GM18867 (cell line): ENCODE results near the gene ZBTB22.
"Not testable (repeated sequence)": the region's sequence is repeated elsewhere in the genome, so short reads cannot be mapped to it uniquely, and the experiment has no call there.

ENCODE experiments used
- ATAC-seq: cut with Tn5 transposase; IDR thresholded peaks from one replicate; pipeline ENCODE4 v1.9.1; 2021; ENCODE audit warnings: mild to moderate bottlenecking, moderate library complexity; ENCODE audit not compliant: unreplicated experiment

ZBTB22 gene

DNA sequence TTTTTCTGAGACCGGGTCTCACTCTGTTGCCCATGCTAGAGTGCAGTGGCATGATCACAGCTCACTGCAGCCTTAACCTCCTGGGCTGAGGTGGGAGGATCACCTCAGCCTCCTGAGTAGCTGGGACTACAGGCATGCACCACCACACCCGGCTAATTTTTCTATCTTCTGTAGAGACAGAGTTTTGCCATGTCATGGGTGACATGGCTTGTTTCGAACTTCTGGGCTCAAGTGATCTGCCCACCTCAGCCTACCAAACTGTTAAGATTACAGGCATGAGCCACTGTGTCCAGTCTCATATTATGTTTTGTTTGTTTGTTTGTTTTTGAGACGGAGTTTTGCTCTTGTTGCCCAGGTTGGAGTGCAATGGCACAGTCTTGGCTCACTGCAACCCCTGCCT, 32.3 kb downstream of the ZBTB22 start:
- ATAC-seq: not testable (repeated sequence)

DNA sequence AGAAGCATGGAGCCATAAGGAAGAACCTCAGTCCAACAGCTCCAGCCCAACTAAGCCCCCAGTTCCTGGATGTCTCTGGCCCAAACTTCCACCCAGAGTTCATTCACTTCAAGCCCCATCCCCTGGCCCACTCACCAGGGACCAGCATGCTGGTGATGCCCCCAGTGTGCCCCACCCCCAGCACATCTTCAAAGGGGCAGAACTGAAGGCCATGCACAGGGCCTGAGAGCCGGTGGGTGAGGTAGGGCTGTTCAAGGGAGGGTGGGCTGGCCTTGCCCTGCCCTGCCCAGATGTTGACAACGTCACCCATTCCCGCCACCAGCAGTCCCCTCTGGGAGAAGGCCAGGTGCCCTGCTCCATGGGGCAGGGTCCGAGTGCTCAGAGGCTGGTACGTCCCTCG, 37.0 kb downstream of the ZBTB22 start:
- no peak for ATAC-seq

DNA sequence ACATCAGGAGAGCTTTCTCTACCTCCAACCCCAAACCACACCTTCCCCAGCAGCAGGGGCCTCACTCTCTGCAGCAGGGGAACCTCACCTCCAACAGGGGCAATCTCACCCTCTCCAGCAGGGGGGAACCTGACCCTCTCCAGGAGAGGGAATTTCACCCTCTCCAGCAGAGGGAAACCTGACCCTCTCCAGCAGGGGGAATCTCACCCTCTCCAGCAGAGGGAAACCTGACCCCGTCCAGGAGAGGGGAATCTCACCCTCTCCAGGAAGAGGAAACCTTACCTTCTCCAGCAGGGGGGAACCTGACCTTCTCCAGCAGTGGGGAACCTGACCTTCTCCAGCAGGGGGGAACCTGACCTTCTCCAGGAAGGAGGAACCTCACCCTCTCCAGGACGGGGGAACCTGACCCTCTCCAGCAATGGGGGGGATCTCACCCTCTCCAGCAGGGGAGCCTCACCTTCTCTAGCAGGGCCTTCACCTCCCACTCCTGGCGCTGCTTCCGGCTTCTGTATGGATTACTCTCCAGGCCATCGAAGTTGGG, 37.5 kb downstream of the ZBTB22 start:
- no peak for ATAC-seq

DNA sequence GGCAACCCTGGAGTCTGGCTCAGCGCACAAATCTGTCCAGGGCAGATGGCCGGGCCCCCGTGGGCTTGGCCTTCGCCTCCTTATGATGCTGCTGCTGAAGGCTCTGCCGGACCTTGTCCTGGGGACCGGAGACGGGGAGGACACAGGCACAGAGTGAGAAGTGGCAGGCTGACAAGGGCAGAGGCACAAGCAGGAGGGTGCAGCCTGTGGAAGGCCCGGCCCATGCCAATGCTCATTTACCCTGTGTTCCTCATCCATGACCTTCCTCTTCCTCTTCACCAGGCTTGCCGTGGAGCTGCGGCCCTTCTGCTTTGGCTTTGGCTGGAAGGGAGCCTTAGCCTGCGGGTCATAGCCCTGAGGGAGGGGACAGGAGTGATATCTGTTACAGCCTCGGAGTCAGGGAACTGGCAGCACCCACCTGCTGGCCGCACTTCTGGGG, 38.3 kb downstream of the ZBTB22 start:
- ATAC-seq: no peak

DNA sequence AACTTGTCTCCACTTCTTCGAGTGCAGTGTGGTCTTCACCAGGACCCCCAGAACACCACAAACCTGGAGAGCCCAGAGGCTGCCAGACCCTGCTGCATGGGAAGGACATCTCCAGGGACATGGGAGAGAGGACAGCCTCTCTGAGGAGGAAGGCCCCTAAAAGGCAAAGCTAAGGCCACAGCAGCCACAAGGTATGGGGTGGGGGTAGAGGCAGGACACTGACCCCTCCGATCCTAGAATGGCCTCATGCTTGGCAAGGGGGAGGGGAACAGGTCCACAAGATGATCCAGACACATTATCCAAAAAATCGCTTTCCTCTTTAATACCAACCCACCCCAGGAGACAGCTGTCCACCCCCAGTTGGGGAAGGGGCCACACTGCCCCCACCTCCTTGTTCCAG, 38.7 kb downstream of the ZBTB22 start:
- ATAC-seq: no peak

DNA sequence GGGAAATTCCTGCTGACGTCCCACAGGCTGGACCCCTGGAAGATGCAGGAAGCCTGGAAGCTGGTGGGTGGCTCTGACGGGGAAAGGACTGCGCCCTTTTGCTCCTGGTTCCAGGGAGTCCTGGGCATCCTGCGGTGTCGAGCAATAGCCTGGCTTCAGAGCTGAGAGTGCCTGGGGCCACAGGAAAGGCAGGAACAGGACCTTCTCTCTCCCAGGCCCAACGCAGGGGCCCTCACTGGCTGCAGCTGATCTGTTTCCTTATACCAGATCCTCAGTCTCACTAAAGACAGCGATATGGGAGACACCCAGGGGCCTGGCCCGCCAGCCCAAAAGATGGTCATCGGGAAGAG, 39.2 kb downstream of the ZBTB22 start:
- ATAC-seq: no peak

DNA sequence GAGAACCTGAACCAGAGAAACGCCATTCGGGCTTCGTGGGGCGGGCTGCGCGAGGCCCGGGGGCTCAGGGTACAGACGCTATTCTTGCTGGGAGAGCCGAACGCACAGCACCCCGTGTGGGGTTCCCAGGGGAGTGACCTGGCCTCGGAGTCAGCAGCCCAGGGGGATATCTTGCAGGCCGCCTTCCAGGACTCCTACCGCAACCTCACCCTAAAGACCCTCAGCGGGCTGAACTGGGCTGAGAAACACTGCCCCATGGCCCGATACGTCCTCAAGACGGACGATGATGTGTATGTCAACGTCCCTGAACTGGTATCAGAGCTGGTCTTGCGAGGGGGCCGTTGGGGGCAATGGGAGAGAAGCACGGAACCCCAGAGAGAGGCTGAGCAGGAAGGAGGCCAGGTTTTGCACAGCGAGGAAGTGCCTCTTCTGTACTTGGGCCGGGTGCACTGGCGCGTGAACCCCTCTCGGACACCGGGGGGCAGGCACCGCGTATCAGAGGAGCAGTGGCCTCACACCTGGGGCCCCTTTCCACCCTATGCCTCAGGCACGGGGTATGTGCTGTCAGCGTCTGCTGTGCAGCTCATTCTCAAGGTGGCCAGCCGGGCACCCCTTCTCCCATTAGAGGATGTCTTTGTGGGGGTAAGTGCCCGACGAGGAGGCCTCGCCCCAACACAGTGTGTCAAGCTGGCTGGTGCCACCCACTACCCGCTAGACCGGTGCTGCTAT, 39.7 kb downstream of the ZBTB22 start:
- ATAC-seq: peak; percentile 14

DNA sequence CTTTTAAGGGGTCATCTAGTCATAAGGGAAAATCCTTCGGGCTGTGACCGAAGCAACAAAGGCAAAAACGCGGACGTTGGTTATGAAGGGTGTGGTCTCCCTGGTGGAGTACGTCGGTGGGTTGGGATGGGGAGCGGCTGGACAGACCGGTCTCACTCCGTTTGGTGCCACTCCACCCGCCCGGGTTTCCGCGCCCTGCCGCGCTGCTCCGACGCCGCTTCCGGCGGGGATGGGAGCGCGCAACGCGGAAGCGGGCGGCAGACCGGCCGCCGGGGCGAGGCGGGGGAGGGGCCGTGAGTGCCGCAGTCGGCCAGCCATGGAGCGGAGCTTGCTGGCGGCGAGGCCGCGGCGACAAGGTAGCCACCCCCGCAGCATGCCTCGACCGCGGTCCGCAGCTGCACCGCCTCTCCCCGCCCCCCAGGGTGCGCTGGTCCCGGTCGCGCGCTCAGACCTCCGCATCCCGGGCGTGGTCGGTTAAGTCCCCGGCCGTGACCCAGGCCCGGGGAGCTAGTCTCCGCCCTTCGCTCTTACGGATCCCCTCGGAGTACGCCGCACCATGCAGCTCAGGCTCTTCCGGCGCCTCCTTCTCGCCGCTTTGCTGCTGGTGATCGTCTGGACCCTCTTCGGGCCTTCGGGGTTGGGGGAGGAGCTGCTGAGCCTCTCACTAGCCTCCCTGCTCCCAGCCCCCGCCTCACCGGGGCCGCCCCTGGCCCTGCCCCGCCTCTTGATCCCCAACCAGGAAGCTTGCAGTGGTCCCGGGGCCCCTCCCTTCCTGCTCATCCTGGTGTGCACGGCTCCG, 40.5 kb downstream of the ZBTB22 start, which contains the start of gene B3GALT4:
Gene B3GALT4, plus strand, starts transcription at position 260 of the 799 bp plus-strand sequence. Its CDS starts 297 bp downstream, at position 557.
- peak; percentile 49 for ATAC-seq

DNA sequence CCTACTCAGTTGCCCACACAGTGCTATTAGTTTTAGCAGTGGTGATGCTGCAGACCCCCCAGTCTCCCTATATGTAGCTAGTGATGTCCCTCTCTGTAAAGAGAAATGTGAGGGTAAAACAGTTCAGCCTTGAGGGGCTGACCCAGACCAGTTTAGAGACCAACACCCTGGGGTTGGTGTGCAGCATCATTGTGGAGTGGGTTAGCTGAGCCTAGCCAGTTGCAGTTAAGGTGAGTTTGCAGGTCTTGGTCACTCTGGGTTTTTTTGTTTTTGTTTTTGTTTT, 41.0 kb downstream of the ZBTB22 start:
- no peak for ATAC-seq

DNA sequence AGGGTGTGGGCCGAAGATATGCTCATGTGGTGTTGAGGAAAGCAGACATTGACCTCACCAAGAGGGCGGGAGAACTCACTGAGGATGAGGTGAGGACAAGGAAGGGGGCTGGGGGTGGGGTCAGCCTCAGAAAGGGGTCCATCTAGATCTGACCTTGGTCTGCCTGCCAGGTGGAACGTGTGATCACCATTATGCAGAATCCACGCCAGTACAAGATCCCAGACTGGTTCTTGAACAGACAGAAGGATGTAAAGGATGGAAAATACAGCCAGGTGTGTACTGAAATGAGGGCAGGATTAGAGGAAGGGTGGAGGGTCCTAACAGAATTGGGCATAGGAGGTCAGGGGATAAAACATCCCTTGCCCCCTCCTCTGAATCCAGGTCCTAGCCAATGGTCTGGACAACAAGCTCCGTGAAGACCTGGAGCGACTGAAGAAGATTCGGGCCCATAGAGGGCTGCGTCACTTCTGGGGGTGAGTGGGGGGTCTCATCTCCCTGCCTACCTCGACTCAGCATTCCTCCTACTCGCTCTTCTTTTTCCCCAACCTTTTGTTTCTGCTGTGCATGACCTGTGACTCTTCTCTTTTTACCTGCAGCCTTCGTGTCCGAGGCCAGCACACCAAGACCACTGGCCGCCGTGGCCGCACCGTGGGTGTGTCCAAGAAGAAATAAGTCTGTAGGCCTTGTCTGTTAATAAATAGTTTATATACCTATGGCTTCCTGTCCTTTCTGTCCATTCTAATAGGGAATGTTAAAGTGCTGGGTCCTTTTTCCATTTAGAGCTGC, 41.6 kb downstream of the ZBTB22 start:
- ATAC-seq: not testable (repeated sequence)

DNA sequence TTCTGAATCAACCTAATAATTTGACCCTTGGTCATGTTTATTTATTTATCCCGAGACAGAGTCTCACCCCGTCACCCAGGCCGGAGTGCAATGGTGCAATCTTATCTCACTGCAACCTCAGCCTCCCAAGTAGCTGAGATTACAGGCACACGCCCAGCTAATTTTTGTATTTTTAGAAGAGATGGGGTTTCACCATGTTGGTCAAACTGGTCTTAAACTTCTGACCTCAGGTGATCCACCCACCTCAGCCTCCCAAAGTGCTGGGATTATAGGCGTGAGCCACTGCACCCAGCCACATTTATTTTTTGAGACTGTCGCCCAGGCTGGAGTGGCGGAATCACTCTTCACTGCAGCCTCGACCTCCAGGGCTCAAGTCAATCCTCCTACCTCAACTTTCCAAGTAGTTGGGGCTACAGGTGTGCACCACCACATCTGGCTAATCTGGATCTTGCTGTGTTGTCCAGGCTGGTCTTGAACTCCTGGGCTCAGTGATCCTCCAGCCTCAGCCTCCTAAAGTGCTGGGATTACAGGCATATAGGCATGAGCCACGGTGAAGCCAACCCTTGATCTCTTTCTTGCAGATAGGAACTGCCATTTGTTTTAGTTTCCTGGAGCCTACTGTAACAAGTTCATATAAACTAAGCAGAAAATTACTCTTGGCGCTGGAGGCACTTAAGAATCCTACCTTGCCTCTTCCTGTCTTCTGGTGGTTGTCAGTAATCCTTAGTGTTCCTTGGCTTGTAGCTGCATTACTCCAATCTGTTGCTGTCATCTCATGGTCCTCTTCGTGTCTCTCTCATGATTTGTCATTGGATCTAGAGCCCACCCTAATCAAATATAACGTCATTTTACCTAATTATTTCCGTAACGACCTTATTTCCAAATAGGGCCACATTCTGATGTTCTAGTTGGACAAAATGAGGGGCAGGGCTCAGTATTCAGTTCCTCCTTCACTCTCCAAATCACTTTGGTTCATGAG, 43.3 kb downstream of the ZBTB22 start:
- no peak for ATAC-seq

DNA sequence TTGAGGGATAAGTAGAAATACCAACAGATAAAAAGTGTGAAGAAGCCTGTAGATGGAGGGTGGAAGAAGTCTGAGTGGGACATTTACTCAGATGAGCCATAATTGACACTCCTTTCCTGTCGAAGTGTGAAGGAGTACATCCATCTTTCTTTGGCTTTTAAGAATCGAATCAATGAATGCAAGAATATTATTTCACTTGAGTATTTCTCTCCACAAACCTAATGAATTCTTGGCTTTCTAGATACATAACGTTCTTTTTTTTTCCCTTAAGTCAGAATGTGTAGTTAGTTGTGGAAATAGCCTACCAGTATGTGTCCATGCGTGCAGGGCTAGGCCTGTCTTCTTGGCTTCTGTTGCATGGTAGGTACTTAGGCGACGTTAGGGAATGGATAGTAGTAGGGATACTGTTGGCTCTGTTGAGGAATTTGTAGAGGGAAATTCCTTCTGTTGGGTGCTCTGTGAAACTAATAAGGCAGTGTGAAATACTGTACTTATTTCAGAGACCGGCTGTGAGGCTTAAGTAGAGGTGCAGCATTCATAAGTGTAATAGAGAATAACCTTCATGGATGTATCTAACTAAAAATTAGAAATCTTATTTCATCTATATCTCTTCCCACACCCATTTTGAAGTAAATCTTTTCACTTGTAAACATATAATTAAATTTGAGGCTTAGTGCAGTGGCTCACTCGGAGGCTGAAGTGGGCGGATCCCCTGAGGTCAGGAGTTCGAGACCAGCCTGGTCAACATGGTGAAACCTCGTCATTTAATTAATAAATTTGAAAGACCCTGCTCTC, 44.2 kb downstream of the ZBTB22 start:
- no peak for ATAC-seq

DNA sequence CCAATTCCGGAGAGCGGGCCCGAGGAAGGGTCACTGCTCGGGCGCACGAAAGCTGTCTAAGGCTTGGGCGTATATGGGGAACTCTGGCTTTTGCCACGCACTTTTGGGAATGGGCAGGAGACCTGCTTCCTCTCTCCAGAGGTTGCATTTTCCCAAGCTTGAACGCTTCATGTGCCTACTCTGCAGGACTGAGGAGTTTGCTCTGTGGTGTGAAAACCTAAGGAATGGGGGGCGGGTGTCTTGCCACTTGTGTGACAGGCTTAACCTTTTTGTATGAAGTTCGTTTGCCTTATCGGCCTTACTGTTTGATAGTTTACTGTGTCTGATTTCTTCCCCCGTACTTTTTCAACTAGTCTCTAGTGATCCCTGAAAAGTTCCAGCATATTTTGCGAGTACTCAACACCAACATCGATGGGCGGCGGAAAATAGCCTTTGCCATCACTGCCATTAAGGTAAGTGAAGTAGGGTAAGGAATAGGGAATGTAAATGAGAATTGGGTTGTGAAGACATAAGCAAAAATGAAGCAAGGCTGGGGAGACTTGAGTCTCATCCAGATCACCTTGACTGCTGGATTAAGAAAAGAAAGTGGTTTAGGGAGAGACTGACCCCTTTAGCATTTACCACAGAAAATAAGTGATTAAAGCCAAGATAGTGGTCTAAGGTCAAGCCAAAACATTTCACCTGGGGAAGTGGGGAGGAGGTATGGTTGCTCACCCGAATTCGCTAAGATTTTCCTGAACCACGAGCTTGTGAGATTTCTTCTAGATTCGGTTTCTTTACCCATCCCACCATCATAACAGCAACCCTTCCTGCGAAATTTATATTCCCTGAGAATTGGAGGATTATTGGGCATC, 45.0 kb downstream of the ZBTB22 start:
- no peak for ATAC-seq

DNA sequence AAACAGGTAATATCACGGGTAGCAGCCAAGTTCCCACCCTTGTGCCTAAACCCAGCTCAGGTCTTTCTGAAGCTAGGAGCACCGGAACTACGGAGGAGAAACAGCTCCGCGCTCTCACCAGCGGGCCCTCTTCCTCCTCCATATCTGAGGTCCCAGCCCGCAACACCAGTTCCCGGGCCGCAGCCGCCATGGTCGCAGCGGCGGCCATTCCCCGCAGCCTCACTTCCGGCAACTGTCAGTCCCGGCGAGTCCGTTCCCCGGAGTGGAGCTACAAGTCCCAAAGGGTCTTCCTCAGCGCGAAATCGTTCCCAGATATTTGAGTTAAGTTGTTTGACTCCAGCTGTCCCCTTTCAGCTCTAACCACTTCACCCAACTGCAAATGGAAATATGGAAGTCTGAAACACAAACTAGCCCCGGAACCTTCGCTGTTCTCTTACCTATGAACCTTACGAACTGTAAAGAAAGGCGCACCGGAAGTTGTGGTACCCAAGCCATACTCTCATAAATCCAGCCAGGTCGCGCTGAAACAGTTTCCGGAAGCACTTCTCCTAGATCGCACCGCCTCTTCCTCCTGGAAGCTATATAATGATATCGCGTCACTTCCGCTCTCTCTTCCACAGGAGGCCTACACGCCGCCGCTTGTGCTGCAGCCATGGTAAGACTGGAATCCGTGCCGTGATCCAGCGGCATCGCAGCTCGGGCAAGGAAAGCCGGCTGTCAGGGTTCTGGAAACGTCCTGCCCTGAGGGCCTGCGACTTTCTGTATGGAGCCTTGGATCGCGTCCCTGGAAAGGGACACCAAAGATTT, 45.9 kb downstream of the ZBTB22 start, which contains the start of the genes RPS18 and VPS52:
Gene RPS18, plus strand, starts transcription at position 608 of the 807 bp plus-strand sequence. Its CDS starts 45 bp downstream, at position 653.
Gene VPS52, minus strand, starts transcription at position 409 of the 807 bp plus-strand sequence. Its CDS starts 201 bp downstream, at position 208.
- ATAC-seq: peak; percentile 81

DNA sequence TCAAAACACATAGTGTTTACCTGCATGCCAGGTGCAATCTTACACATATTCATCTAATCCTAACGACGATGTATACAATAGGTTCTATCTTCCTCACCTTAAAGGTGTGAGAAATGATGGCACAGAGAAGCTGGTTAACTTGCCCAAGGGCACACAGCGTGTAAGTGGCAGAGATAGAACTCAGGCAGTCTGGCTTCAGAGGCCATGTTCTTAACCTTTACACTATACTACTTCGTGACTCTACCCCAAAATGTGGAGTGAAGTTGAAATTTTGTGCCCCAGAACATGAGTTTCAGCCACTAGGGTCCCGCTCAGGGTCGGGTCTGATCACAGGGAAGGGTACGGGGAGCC, 46.5 kb downstream of the ZBTB22 start:
- no peak for ATAC-seq
